Hematopoietic multipotent progenitor cell treated with erythropoietin and hydrocortisone succinate and interleukin-3 and kit ligand, for 8 days (in vitro differentiated cells): ENCODE measurements around the gene SPIN1.

Experiments
- DNase-seq: peaks from one replicate; pipeline ENCODE4 v3.0.0-alpha.2; 2015

Gene SPIN1

GRCh38 chr9:88502552-88503034, 114.3 kb downstream of the SPIN1 start:
- no peak for DNase-seq

GRCh38 chr9:88503081-88503844, 115.0 kb downstream of the SPIN1 start:
- DNase-seq = no peak

- DNase-seq = no peak
These were observed 115.9 kb downstream of the SPIN1 start for GRCh38 chr9:88503845-88504764.

GRCh38 chr9:88508326-88508725, 120.1 kb downstream of the SPIN1 start:
- DNase-seq = no peak

- no peak for DNase-seq
These were observed 123.7 kb downstream of the SPIN1 start for GRCh38 chr9:88511906-88512305.

- no peak for DNase-seq
These were observed 126.0 kb downstream of the SPIN1 start for GRCh38 chr9:88514247-88514646.

- DNase-seq = no peak
These were observed 133.1 kb downstream of the SPIN1 start for GRCh38 chr9:88521308-88521707.

GRCh38 chr9:88522360-88522759, 134.1 kb downstream of the SPIN1 start:
- DNase-seq = no peak

GRCh38 chr9:88523056-88523455, 134.8 kb downstream of the SPIN1 start:
- DNase-seq = no peak

- no peak for DNase-seq
These were observed 136.7 kb downstream of the SPIN1 start for GRCh38 chr9:88524911-88525310.

- DNase-seq = no peak
These were observed 139.4 kb downstream of the SPIN1 start for GRCh38 chr9:88527618-88528017.
